HK-2 (cell line): ENCODE data around the gene CPVL.

ENCODE experiments used
- DNase-seq: peaks from one replicate; pipeline ENCODE4 v3.0.0-alpha.2; 2018; ENCODE audit not compliant: unreplicated experiment

Gene CPVL

DNA sequence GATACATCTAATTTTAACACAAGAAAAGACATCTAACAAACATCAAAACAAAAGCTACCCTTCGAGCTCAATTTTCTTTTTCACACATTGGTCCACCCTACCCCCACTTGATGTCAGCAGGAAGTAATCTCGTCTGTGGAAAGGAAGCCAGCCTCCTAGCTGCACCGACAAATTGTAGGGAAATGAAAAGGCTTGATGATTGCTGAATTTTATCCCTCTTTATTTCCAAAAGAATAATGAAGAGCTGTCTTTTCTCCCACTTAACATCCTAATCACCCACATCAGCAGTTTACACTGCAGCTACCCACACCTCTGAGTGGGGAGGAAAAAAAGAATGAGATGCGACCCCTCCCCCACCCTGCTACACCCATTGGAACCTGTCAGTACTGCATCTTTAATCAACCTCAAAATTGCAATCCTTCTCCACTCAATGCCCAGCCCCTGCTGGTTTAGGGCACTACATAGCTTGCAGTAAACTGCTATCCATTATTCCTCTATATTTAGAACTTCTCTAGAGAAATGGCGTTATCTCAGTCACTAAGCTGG is 10.6 kb upstream of the CPVL start:
- DNase-seq, result no peak

- DNase-seq, result no peak
Observed at GRCh38 chr7:29154076-29154475, 7.7 kb upstream of the CPVL start.

GRCh38 chr7:29150856-29151255 is 4.5 kb upstream of the CPVL start:
- no peak for DNase-seq

DNA sequence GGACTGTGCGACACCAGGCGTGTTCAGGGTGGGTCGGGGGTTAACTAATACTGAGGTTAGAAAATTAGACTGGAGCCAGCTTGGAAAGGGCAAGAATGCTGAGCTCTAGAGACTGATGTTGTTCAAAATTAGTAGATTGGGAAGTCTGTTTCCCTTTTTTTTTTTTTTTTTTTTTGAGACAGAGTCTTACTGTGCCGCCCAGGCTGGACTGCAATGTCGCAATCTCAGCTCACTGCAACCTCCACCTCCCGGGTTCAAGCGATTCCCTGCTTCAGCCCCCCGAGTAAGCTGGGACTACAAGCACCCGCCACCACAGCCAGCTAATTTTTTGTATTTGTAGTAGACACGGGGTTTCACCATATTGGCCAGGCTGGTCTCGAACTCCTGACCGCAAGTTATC is 2.7 kb upstream of the CPVL start:
- no peak for DNase-seq

- no peak for DNase-seq
Observed at GRCh38 chr7:29147821-29148220, 1.5 kb upstream of the CPVL start.

GRCh38 chr7:29146888-29147609 is 712 bp upstream of the CPVL start:
- no peak for DNase-seq

DNA sequence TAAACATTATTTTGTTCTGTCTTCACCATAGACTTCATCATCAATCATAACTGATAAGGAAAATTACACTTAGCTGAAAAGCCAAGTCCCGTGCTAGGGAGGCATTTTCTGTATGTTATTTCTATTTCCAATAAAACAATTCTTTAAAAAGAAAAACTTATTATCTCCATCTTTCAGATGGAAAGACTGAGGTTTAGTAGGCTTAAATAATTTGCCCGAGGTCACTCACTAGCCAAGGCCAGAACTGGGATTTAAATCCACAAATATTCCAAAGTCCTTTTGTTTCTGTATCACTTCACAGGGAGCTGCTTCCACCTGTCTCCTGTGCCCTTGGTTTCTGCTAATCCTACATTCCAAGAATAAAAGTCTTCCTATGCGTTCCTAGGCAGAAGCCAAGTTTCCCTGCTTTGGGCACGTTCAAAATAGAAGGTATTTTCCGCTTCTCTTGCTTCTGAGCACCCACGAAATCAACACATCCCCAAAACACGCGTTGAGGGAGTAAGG is 732 bp downstream of the CPVL start:
- DNase-seq, result no peak

DNA sequence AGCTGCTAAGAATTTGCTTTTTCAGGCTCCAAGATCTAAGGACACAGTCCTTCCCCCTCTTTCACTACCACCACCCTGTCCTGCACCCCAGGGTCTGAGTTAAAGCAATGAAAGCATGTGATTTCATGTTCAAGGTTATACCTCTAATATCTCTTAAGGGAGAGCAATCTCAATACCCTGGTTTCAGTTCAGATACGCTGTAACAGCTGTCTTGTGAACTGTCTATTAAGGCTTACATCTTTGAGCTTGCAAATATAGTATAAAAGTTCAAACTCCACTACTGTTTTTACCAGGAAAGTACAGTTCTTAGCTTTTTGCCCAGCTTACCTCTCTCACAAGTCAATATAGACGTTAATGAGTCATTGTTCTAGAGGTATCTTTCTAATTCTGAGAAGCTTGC is 2.6 kb downstream of the CPVL start:
- DNase-seq, result no peak

GRCh38 chr7:29142021-29142727 is 4.2 kb downstream of the CPVL start:
- DNase-seq, result no peak

GRCh38 chr7:29140873-29141468 is 5.4 kb downstream of the CPVL start:
- DNase-seq, result no peak

GRCh38 chr7:29139796-29140195 is 6.5 kb downstream of the CPVL start:
- no peak for DNase-seq

- no peak for DNase-seq
Observed at GRCh38 chr7:29139191-29139590, 7.1 kb downstream of the CPVL start.

DNA sequence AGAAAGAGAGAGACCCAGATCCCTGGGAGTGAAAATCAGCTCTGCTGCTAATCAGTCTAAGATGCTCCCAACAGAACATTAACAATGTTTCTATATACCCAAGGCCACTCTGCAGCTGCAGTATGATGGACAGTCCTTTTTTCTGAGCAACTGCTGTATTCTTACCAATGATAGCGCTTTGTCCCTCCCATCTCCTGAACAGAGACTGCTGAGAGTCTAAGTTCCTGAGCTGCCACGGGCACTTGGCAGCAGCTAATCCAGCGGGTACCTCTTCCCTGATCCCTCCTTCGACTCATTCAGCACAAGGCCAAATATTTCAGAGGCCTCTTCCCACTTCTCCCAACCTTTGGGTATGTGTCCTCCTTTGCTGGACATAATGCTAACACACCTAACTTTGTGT is 7.7 kb downstream of the CPVL start:
- DNase-seq, result no peak

DNA sequence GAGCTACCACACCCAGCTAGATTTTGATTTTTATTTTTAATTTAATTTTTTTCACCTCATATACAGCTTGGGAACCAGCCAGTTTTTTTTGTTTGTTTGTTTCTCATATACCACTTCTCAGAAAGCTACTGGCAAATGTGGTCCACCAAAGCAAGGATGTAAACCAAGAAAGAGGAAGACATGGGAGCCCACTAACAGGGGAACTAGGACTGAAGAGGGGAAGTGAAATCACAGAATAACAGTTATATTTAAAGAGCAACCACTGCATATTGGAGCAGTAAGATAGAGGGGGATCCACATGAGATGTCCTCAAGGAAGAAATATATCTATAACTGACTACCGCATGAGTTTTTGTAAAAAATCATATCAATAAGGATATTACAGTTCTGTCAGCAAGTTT is 10.5 kb downstream of the CPVL start:
- DNase-seq, result no peak

- no peak for DNase-seq
Observed at GRCh38 chr7:29132980-29133379, 13.4 kb downstream of the CPVL start.

DNA sequence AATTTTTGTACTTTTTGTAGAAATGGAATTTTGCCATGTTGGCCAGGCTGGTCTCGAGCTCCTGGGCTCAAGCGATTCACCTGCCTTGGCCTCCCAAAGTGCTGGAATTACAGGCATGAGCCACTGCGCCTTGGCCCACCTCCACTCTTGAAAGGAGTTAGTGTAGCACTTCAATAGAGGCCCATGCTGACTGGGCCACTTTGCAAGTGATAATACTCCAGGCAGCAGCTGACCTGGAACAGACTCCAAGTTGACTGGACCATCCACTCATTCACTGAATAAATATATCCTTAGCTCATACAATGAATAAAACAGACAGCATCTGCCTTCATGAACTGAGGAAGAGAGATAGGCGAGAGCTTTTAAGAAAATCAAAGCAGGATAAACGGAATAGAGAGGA is 14.7 kb downstream of the CPVL start:
- no peak for DNase-seq

- DNase-seq, result no peak
Observed at GRCh38 chr7:29130096-29130495, 16.2 kb downstream of the CPVL start.

DNA sequence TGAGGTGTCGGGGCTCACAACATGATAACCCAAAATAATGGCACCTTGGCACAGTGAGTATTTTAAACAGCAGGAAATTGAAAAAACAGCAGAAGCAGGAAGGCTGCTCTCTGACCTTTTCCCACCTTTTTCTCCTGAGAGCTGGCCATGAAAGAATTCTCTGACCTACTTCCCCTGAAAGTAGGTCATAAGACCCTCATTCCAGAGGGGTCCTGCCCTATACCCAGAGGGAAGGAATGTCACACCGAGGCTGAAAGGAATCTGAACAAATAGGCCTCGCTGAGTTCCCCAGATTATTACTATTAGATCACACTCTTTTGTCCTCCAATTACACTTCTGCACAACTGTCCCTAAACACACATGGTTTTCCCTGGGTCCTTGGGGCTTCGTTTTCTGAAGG is 18.8 kb downstream of the CPVL start:
- DNase-seq, result no peak

- no peak for DNase-seq
Observed at GRCh38 chr7:29126804-29127203, 19.5 kb downstream of the CPVL start.

- no peak for DNase-seq
Observed at GRCh38 chr7:29123626-29124190, 22.6 kb downstream of the CPVL start.

DNA sequence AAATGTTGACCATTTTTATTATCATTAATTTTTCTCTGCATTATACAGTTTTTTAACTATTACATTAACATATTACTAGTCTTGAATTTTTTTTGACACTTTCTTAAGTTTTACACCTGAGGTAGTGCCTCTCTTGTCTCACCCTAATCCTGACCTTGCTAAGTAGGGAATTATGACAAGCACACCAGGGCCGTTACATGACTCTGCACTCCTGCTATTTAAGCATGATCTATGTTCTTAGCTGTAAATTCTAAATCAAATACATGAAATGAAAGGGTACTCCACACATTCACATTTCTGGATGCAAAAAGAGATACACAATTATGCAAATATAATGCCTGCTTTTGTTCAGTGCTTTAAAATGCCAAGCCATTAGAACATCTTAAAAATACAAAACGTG is 23.6 kb downstream of the CPVL start:
- no peak for DNase-seq

- DNase-seq, result no peak
Observed at GRCh38 chr7:29122081-29122480, 24.3 kb downstream of the CPVL start.
